Measurements from ENCODE around the gene ZNF611.
"Not testable (repeated sequence)": the region's sequence is repeated elsewhere in the genome, so short reads cannot be mapped to it uniquely, and the experiment has no call there.

Gene ZNF611

DNA sequence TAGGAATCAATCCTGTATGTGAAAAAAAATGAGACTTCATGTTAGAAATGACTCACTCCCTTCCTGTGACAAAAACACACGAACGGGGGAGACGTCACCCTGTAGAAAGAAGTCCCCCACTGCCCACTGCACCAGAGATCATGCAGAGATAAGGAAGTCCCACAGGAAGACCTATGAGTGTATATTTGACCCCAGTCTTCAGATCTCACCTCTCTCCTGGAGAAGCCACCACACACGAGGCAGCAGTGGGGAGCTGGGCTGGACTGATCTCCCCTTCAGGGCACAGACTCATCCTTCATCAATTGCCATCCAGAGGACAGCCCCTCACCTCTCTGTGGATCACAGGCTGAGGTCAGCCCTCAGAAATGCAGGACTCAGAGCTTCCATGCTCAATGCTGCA, 18.9 kb downstream of the ZNF611 start:
- not testable (repeated sequence) for DNase-seq

DNA sequence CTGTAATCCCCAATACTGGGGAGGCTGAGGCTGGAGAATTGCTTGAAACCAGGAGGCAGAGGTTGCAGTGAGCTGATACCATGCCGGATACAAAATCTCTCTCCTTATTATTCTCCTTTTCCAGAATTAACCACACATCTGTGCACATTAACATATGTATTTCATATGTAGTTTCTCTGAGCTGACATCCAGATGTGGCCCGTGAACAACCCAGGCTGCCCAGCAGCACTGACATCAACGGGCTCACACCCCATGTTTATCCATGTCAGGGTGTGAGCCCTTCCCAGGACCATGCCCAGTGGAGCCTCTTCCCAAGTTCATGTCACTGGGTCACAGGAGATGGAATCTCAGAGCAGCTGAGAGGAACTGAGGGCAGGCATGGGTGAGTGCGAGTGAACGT, 19.5 kb downstream of the ZNF611 start:
- DNase-seq, result not testable (repeated sequence)

DNA sequence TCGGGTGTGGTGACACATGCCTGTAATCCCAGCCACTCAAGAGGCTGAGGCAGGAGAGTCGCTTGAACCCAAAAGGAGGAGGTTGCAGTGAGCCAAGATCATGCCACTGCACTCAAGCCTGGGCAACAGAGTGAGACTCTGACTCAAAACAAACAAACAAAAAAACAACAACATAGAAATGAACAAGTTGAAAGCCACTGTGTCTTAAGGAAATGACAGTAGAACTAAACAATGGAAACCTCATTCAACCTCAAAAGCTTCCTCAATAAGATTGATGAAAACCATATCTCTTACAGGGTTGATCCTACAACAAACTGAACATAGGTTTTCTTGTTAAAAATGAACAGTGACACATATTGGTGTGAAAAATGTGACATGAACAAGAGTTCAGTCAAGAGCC, 21.8 kb downstream of the ZNF611 start:
- not testable (repeated sequence) for DNase-seq

DNA sequence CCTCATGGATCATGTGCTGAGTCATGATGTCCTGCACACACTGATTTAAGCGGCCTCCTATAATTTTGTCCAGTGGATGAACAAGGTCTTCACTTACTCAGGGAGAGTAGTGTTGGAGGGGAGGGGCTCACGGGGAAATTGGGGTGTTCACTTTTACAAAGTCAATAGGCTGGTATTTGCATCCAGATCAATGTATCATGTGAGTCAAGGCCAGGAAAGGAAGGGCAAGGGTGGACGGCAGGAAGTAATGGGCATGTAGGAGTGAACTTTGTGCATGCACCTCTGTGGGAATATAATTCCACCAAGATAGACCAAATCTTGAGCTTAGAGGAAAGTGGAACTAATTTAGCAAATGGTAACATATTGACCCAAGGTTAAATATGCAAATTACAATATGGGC, 23.2 kb downstream of the ZNF611 start:
- DNase-seq, result not testable (repeated sequence)

DNA sequence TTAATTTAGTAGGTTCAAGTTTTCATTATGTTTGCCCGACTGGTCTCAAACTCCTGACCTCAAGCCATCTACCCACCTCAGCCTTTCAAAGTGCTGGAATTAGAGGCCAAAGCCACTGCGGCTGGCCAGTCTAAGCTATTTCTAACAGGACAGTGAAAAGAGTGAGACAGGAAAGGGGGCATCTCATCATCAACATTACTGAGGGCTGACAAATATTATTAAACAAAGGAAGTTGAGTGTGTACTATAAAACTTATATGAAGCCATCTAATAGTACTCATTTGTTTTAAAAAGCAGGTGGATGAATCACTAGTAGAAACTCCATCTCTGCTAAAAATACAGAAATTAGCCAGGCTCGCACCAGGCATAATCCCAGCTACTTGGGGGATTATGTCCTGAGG, 24.3 kb downstream of the ZNF611 start:
- no peak for DNase-seq

DNA sequence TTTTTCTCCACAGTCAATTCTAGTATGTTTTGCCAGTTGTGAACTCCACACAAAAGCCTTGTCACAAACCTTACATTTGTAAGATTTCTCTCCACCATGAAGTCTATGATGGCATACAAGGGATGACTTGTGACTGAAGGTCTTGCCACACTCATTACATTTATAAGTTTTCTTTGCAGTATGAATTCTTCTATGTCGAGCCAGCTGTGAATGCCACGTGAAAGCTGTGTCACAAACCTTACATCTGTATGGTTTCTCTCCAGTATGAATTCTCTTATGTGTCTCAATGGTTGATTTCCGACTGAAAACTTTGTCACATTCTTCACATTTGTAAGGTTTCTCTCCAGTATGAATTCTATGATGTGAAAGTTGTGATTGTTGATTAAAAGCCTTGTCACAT, 29.2 kb downstream of the ZNF611 start:
- not testable (repeated sequence) for DNase-seq

DNA sequence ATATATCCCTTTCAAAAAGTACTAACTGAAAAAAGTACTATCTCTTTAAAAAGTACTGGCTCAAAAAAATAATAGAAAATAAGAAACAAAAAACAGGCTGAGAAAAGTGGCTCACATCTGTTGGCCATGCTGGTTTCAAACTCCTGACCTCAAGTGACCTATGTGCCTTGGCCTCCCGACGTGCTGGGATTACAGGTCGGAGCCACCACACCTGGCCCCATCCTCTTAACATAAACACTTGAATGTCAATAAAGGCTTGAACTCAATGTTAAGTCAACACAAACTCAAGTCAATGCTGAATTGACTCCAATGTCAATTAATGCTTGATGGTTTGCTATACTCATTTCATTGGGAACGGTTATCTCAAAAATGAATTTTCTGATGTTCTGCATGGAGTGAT, 30.9 kb downstream of the ZNF611 start:
- no peak for DNase-seq

DNA sequence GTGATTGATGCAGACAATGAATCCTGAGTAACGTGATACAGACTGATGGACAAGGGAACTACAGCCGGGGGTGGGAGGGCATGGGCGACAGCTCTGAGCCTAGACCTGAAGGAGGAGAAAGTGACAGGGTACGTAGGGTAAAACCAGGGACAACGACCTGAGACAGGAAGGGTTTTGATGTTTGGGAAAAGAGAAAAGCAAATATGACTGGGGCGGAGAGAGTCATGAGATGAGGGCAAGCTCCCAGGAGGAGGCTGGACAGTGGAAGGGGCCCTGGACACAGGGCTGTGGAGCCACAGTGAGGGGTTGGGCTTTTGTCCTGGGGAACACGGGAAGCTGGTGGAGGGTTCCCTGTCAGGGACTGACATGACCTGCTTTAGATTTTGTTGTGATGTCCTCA, 34.2 kb downstream of the ZNF611 start:
- DNase-seq, result no peak

DNA sequence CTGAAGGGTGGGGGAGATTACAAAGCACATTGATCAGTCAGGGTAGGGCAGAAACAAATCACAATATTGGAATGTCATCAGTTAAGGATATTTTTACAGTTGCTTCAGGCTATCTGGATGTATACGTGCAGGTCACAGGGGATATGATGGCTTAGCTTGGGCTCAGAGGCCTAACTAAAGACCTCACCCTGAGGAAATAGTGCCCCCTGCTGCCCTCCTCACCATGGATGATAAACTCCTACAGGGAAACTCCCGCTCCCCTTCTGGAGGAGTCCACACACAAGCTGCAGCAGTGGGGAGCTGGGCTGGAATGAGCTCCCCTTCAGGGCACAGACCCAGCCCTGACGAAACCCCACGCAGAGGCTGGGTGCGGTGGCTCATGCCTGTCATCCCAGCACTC, 35.3 kb downstream of the ZNF611 start:
- DNase-seq, result not testable (repeated sequence)

DNA sequence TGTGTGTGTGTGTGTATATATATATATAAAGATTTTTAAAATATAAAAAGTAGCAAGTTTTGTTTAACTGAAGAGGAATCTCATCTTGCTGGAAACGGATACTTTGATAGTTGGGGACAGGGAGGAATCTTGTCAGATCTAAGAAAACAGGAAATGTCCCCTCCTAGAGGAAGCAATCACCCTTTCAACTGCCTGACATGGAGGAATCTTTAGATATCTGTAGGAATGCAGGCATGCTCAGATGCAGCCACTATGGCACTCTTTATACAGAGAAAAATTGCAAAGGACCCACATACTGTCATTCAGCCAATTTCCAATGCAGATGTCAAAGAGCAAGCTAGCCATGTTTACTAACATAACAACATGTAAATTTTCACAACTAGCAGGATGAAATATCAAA, 38.8 kb downstream of the ZNF611 start:
- DNase-seq, result no peak

DNA sequence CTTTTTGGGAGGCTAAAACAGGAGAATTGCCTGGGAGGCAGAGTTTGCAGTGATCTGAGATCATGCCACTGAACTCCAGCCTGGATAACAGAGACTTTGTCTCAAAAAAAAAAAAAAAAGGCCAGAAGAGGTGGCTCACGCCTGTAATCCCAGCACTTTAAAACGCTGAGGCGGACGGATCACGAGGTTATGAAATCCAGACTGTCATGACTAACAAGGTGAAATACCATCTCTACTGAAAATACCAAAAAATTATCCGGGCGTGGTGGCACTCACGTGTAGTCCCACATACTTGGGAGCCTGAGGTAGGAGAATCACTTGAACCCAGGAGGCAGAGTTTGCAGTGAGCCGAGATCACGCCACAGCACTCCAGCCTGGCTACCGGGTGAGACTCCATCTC, 39.9 kb downstream of the ZNF611 start:
- no peak for DNase-seq

DNA sequence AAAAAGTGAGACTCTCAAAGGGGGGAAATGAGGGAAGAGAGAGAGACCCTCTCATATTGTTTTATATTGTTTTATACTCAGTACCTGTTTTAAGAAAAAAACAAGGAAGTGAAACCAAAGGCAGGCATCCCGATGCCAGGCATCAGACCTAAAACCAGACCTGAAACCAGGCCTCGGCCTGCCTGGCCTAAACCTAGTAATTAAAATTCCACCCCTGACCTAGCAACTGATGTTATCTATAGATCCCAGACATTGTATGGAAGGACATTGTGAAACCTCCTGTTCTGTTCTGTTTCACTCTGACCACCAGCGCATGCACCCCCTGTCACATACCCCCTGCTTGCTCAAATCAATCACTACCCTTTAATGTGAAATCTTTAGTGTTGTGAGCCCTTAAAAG, 40.6 kb downstream of the ZNF611 start:
- DNase-seq, result not testable (repeated sequence)

DNA sequence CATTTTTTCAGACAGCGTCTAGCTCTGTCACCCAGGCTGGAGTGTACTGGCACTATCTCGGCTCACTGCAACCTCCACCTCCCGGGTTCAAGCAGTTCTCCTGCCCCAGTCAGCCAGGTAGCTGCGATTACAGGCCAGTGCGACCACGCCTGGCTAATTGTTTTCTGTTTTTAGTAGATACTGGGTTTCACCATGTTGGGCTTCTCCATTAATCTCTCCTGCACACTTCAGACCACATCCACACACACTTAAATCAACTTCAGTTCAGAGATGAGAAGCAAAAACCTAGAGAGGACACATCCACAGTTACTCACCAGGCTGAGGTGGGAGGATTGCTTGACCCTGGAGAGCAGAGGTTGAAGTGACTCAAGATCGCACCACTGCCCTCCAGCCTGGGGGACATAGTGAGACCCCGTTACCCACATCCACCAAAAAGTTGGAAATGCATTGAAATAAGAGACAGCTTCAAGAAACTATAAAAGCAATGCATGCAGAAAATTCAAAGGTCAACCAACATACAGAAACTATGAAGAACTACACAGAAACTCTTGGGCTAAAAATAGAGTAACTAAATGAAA, 42.3 kb downstream of the ZNF611 start:
- DNase-seq, result no peak

DNA sequence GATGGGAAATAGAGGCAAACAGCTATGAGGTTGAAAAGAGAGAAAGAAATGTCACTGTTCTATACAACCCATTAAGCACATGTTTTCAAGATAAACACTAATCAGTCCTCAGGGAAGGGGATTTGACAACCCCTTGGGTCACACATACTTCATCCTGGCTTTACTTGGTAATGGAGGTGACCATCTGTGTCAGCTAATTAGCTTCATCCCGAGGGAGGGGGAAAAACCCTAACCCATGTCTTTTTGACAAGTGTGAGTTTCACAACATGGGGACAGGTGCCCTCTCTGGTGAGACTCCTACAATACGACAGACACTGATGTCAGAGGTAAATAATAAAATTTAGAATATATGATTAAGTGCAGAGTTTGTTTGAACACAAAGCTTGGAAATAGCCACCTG, 43.1 kb downstream of the ZNF611 start:
- no peak for DNase-seq

DNA sequence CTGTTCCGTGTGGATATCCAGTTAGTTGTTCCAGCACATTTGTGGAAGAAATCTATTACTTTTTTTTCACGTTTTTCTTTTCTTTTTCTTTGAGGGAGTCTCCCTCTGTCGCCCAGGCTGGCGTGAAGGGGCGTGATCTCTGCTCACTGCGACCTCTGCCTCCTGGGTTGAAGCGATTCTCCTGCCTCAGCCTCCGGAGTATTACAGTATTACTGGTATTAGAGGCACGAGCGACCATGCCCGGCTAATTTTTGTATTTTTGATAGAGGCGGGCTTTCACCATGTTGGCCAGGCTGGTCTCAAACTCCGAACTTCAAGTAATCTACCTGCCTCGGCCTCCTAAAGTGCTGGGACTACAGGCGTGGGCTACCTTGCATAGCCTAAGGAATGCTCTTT, 43.6 kb downstream of the ZNF611 start:
- DNase-seq, result no peak

DNA sequence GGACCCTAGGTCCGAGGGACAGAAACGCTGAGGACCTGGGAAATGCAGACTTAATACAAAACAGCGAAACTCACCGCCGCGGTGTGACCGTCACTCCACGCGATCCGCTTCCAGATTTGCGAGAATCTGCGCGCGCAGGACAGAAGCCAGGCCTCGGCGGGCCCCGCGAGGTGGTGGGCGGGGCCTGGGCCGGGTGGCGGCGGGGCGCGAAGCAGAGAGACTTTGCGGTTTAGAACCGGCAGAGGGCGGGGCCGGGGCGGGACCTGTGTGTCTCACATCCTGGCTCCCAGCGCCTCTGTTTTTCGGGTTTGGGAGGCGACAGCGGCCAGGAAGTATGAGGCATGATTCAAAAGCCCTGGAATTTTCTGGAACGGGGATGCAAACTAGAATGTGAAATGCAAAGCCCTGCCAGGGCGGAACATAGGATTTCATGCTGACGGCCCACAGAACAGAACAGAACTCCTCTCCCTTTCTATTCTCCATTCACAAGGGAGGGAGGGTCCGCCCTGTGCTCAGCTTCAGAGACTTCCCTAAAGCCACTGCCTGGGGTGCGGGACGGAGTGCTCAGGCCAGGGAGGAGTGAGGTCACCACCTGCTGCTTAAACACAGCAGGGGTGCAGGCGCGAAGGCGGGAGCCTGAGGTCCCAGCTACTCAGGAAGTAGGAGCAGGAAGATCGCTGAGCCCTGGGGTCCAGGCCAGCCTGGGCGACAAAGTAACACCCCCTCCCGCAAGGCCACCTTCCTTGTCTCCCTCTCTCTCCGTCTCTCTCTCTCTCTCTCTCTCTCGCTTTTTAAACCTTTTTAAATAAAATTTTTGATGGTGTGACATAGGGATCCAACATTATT, 44.3 kb downstream of the ZNF611 start:
- DNase-seq, result no peak

DNA sequence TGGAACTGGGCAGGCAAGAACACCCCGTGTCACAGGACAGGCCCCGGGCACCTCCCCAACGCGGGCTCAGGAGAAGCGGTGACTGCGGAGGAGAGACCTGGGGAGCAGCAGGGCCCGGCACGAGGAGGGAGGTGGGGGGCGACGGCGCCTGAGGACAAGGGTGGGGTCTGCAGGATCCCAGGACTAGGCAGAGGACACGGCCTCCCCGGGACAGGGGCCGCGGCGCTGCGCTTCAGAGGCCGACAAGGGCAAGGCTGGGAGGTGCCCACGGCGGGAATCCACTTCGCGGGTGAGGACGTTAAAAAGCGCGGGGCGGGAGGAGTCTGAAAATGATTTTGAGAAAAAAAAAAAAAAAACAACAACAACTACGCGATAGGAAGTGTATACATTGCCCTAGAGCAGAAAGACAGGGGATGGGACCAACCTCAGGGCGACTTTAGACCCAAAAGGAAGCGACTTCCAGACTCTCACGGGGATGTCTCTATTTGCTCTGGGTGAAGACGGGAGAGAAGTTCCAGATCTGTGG, 44.9 kb downstream of the ZNF611 start:
- DNase-seq, result no peak

DNA sequence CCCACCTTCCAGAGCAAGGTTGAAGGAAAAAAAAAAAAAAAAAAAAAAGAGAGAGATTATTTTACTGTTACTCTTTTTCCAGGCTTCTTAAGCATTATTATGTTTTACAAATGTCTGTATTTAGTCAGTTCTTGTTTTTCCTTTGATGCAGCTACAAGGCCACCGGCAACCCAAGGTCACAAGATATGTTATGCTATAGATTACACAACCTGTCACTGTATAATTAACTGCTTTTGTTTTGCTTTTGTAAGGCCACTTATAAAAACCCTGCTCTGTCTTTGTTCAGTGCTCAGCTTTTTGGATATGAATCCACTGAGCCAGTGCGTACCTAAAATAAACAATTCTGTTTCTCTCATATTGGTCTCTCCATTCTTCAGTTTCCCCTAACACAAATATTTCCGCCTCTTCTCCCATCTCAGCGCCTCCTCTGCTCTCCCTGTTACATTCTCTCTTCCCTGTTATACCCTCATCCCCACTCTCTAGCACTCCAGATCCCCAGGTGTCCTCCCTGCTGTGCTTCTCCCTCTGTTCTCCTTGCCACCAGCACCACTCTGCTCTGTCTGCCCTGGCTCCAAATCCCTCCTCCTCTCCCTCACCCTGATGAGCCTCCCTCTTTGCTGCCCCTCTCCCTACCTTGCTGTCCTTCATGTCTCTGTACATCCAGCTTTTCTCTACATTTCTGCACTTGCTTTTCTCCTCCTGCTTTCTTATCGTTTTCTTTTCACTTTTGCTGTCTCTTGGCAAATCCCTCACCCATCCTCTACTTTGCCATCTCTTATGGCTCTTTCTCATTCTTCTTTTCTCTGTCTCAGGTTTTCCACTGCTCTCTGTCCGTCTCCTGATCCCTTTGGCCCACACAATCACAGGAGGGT, 45.7 kb downstream of the ZNF611 start:
- not testable (repeated sequence) for DNase-seq

DNA sequence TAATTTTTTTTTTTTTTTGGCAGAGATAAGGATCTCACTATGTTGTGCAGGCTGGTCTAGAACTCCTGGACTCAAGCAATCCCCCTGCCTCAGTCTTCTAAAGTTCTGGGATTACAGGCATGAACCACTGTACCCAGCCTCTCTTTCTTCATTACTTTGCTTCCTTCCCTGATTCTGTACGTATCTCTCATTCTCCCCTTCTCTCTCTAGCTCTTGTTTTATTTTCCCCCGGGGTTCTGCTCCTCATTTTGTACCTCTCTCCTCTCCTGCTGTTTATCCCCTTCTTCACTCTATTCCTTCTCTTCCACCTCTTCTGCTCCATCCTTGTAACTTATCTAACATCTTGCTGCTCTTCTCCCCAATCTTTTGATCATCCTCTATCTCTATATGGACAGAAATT, 46.5 kb downstream of the ZNF611 start:
- no peak for DNase-seq

DNA sequence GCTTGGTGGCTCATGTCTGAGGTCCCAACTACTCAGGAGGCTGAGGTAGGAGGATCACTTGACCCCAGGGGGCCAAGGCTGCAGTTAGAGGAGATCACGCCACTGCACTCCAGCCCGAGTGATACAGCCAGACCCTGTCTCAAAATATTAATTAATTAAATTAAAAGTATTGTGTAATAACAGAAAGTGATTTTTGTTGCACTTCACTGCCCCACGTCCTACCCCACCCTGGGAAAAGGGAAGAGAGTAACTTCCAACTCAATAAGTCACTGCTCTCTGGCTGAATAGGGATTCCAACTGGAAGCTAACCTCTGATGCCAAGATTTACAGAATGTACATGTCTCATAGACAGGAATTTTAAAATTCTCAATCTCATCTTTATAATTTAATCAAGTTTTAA, 47.2 kb downstream of the ZNF611 start:
- no peak for DNase-seq

DNA sequence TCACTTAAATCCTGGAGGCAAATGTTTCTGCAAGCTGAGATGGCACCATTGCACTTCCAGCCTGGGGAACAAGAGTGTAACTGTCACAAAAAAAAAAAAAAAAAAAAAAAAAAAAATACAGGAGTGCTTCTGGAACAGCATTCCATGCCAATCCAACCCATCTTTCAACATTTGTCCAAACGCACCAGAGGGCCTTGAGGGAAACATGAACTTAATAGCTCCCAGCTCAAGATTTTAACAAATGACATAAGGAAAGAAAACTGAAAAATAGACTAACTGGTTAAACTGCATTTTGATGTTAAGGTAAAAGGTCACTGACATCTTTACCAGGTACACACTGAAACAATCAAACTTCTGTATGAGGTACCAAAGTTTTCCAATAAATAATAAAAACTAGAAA, 49.0 kb downstream of the ZNF611 start:
- DNase-seq, result no peak

DNA sequence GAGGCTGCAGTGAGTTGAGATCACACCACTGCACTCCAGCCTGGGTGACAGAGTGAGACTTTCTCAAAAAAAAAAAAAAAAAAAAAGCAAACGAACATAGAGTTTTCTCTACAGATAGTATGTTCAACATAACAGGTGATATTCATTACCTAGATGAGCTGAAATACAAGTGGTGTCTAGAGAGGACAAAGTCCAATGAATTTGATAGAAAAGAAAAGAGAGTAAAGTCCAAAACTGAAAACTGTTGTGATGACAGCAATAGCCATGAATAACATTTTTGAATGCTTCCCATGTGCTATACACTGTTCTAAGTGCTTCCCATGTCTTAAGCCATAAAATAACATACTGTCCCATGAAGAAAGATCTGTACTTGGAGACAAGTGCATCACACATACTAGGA, 53.6 kb downstream of the ZNF611 start:
- not testable (repeated sequence) for DNase-seq

DNA sequence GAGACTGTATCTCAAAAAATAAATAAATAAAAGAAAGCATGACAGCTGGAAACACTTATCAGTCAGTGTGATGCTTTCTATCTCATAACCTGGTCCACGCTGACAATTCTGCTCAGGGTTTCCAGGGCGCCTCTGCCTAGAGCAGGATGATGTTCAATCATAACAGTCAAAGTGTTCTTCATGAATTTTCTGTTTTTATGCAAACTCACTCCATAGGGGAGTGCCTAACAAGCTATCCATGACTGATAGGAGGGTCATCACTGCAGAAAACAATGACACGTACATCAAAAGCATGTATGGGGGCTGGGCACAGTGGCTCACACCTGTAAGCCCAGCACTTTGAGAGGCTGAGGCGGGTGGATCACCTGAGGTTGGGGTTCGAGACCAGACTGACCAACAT, 55.2 kb downstream of the ZNF611 start:
- DNase-seq, result no peak

DNA sequence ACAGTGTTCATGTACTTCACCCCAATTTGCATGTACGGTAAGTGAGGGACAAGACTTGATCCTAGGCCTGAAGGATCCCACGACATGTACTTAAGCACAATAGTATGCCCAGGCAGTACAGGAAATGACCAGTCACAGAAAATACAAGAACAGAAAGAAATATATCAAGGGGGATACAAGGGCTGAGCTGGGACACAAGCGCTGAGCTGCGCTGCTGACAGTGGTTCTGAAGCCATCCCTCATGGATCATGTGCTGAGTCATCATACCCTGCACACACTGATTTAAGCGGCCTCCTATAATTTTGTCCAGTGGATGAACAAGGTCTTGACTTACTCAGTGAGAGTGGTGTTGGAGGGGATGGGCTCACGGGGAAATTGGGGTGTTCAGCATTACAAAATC, 59.6 kb downstream of the ZNF611 start:
- not testable (repeated sequence) for DNase-seq
